GM18907 (cell line): Measurements from ENCODE around the gene SSNA1.

ENCODE experiments used
- ATAC-seq: cut with Tn5 transposase; IDR thresholded peaks from one replicate; pipeline ENCODE4 v1.9.1; 2021; ENCODE audit warnings: mild to moderate bottlenecking, moderate library complexity; ENCODE audit not compliant: unreplicated experiment

The SSNA1 gene

GRCh38 chr9:137188490-137189296 lies at the start of gene SSNA1, which contains the start of gene ANAPC2:
Gene SSNA1 (plus strand): TSS chr9:137188676. CDS start chr9:137188727, 51 bp downstream.
Gene ANAPC2 (minus strand): TSS chr9:137188560. CDS start chr9:137188532, 28 bp downstream.
- peak; percentile 72 for ATAC-seq

GRCh38 chr9:137138722-137139467 lies 49.6 kb upstream of the SSNA1 start, which contains the start of gene GRIN1:
Gene GRIN1 (plus strand): TSS chr9:137139154. CDS start chr9:137139487, 333 bp downstream.
- ATAC-seq = no peak

DNA sequence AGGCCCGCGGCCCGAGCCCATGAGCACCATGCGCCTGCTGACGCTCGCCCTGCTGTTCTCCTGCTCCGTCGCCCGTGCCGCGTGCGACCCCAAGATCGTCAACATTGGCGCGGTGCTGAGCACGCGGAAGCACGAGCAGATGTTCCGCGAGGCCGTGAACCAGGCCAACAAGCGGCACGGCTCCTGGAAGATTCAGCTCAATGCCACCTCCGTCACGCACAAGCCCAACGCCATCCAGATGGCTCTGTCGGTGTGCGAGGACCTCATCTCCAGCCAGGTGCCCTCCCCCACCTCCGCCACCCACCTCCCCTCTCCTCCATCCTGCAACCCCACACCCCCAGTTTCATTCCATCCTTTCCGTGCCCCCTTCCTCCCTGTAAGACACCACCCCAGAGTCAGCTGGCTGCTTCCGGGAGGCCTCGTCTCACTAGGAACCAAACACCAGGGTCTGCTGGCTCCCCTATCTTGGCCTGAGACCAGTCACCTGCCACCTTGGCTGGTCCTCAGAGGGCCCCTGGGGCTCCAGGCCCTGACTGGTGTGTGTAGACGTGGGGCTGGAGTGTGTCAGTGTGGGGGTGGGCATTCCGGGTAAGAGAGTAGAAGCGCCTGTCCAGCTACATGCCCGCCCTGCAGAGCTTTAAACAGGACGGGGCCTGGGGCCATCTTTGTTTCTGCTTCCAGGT lies 48.9 kb upstream of the SSNA1 start:
- ATAC-seq = no peak

- ATAC-seq = no peak
Observed at GRCh38 chr9:137140151-137141012, 48.1 kb upstream of the SSNA1 start.

GRCh38 chr9:137141050-137141810 lies 47.2 kb upstream of the SSNA1 start:
- ATAC-seq = no peak

GRCh38 chr9:137141976-137142936 lies 46.2 kb upstream of the SSNA1 start:
- no peak for ATAC-seq

- no peak for ATAC-seq
Observed at GRCh38 chr9:137143459-137143858, 45.0 kb upstream of the SSNA1 start.

- ATAC-seq = no peak
Observed at GRCh38 chr9:137145731-137146526, 42.5 kb upstream of the SSNA1 start.

DNA sequence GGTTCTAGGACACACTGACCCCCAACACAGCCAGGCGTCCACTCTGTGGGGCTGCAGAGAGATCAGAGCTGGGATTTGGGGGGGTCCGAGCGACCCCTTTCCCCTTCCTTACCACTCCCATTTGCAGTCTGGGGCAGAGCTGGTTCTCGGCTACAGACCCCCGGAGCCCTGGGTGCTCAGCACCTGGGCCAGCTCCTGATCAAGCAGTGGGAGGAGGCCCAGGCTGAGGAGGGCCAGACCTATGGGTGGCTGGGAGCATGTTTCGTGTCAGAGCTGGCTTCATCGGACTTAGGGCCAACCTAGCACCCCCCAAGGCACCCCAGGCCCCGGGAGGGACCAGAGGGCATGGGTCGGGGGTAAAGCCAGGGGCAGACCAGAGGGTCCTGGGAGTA lies 42.0 kb upstream of the SSNA1 start:
- no peak for ATAC-seq

DNA sequence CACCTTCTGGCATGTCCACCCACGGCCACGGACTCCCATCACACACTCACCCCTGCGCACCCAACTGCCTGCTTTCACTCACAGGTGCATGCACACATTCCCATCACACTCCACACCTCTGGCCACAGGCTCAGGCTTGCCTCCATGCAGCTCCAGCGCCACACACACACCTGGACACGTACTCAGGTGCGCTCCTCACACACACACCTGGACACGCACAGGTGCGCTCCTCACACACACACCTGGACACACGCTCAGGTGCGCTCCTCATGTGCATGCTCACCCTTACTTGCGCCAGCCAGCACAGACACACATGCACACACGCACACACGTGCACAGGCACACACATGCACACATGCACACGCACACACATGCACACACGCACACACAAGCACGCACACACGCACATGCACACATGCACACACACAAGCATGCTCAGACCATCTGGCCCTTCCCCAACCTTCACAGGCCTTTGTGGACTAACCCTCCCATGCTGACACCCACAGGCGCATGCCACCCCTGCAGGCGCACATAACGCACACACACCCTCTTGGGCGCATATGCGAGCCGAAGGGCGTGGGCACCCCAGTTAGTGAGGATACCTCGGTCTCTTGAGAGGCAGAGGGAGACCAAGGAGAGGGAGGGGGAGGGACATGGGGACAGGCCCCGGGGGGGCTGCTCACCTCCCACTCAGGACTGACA lies 41.2 kb upstream of the SSNA1 start:
- no peak for ATAC-seq

DNA sequence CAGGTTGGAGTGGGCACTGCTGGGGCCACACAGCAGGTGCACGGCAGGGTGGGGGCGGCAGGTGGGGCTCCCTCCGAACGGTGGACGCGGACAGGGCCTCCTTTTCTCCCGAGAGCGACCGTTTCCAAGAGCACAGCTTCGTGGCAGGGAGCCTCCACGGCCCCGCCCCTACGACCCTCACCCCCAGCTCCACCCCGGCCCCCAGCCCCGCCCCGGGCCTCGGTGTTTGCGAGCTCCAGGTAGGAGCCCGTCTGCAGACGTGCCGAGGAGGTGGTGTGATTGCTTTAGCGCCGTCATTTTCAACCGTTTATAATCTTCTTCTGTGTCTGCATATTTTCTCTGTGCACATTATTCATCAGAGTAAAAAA lies 40.7 kb upstream of the SSNA1 start:
- no peak for ATAC-seq

GRCh38 chr9:137148242-137148641 lies 40.2 kb upstream of the SSNA1 start:
- ATAC-seq = no peak

DNA sequence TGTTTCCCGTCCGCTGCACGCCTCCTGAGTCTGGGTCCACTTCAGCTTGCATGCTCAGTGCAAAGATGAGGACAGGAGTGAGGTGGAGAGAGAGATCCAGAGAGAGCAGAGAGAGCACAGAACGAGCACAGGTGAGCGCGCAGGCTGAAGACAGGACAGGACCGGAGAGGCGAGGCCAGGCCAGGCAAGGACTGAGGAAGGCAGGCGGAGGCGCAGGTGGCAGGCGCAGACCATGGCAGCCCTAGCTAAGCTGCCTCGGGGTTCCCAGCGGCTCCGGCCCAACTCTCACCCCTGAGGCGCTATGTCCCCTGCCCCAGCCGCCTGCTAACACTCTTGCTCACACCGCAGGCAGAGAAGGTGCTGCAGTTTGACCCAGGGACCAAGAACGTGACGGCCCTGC lies 39.8 kb upstream of the SSNA1 start:
- ATAC-seq = no peak

DNA sequence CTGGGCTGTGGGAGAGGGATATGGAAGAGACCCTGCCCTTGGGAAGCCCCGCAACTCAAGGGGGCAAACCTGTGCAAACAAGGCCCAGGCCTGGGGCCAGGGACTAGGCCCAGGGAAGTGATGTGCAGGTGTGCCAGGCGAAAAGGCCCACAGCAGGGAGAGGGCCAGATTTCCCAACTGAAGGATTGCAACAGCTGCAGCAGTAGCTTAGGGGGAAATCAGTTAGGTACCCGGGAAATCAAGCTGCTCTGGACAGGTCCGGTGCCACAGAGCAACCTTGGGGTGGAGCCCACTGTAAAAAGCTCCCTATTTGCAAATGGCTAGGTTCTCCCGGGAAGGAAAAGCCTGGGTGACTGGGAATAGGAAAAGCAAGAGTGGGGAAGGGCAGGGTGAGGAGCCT lies 39.1 kb upstream of the SSNA1 start:
- ATAC-seq = no peak

DNA sequence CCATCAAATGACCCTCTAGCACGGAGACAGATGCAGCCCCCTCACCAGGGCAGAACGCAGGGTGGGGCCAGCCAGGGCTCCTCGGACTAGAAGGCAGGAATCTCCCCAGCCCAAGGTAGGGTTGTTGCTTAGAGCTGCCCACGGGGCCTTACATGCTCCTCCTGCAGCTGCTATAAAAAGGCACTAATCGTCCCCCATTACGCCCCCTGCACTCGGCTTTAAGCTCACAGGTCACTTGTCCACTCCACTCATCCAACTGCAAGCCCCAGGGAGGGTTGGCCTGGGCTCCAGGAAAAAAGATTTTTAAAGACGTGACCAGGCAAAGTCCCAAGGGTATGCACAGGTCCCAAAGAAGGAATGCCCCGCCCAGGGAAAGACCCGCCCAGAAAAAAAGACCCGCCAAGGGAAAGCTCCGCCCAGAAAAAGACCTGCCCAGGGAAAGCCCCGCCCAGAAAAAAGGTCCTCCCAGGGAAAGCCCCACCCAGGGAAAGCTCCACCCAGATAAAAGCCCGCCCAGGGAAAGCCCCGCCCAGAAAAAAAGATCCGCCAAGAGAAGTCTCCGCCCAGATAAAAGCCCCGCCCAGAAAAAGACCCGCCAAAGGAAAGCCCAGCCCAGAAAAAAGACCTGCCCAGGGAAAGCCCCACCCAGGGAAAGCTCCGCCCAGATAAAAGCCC lies 38.4 kb upstream of the SSNA1 start:
- ATAC-seq = peak; percentile 16

DNA sequence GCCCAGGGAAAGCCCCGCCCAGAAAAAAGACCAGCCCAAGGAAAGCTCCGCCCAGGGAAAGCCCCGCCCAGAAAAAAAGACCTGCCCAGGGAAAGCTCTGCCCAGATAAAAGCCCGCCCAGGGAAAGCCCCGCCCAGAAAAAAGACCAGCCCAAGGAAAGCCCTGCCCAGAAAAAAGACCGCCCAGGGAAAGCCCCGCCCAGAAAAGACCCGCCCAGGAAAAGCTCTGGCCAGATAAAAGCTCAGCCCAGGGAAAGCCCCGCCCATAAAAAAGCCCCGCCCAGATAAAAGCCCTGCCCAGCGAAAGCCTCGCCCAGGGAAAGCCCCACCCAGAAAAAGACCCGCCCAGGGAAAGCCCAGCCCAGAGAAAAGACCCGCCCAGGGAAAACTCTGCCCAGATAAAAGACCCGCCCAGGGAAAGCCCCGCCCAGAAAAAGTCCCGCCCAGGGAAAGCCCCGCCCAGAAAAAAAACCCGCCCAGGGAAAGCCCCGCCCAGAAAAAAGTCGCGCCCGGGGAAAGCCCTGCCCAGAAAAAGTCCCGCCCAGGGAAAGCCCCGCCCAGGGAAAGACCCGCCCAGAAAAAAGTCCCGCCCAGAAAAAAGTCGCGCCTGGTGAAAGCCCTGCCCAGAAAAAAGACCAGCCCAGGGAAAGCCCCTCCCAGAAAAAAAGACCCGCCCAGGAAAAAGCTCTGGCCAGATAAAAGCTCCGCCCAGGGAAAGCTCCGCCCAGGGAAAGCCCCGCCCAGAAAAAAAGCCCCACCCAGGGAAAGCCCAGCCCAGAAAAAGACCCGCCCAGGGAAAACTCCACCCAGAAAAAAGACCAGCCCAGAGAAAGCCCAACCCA lies 37.6 kb upstream of the SSNA1 start:
- ATAC-seq = peak; percentile 41
